ENCODE results near the gene CDC5L. TPM values are rescaled to one million over a fixed set of nuclear protein-coding genes. Genes with fewer than 3 reads are reported as not detected.

CDC5L gene
- total RNA-seq, 6 donors from 2014 or later = 5.4 to 24.0 (median 13.8) TPM

Small RNA genes lying within 50 kb of the gene (small RNA-seq; reads per million reads assigned to genes)
- gene MIR4642 = 0 to 0.72 (median 0.03) reads per million in 4 donors

Other genes with a start within 250 kb of the CDC5L start
- gene CAPN11, start 228.9 kb upstream of the CDC5L start, total RNA-seq = under 1 TPM in 4 of 6 donors, not detected in 2; 0.30 to 0.81 (median 0.52) TPM
- gene MYMX, start 170.8 kb upstream of the CDC5L start, total RNA-seq = under 1 TPM in 1 of 6 donors, not detected in 5; 0.46 TPM
- 10 to 100 TPM; 38.3 to 93.2 (median 45.8) TPM for gene SLC29A1, start 164.1 kb upstream of the CDC5L start, total RNA-seq
- gene HSP90AB1, start 140.6 kb upstream of the CDC5L start, total RNA-seq = 100 to 1,000 TPM; 175 to 656 (median 471) TPM
- 10 to 100 TPM; 14.6 to 44.8 (median 29.8) TPM for gene SLC35B2, start 130.2 kb upstream of the CDC5L start, total RNA-seq
- gene NFKBIE, start 122.2 kb upstream of the CDC5L start, total RNA-seq = 10 to 100 TPM in 5 of 6 donors, 1 to 10 TPM in 1; 7.8 to 27.0 (median 13.6) TPM
- gene TMEM151B, start 117.3 kb upstream of the CDC5L start, total RNA-seq = not detected
- 10 to 100 TPM; 11.1 to 23.0 (median 12.0) TPM for gene AARS2, start 74.4 kb upstream of the CDC5L start, total RNA-seq
- 1 to 10 TPM in 2 of 6 donors, under 1 TPM in 1, not detected in 3; 0.91 to 2.2 (median 1.6) TPM for gene SPATS1, start 45.1 kb upstream of the CDC5L start, total RNA-seq

All from upper lobe of left lung (tissue), 6 donors.